HG02588 (cell line): ENCODE measurements around the gene CNNM4.
A peak's percentile ranks its signal among the peaks of the same experiment; 100 is the strongest.

Experiments
- ATAC-seq: cut with Tn5 transposase; IDR thresholded peaks from one replicate; pipeline ENCODE4 v1.9.1; 2021; ENCODE audit warnings: mild to moderate bottlenecking, moderate library complexity; ENCODE audit not compliant: unreplicated experiment

Gene CNNM4

DNA sequence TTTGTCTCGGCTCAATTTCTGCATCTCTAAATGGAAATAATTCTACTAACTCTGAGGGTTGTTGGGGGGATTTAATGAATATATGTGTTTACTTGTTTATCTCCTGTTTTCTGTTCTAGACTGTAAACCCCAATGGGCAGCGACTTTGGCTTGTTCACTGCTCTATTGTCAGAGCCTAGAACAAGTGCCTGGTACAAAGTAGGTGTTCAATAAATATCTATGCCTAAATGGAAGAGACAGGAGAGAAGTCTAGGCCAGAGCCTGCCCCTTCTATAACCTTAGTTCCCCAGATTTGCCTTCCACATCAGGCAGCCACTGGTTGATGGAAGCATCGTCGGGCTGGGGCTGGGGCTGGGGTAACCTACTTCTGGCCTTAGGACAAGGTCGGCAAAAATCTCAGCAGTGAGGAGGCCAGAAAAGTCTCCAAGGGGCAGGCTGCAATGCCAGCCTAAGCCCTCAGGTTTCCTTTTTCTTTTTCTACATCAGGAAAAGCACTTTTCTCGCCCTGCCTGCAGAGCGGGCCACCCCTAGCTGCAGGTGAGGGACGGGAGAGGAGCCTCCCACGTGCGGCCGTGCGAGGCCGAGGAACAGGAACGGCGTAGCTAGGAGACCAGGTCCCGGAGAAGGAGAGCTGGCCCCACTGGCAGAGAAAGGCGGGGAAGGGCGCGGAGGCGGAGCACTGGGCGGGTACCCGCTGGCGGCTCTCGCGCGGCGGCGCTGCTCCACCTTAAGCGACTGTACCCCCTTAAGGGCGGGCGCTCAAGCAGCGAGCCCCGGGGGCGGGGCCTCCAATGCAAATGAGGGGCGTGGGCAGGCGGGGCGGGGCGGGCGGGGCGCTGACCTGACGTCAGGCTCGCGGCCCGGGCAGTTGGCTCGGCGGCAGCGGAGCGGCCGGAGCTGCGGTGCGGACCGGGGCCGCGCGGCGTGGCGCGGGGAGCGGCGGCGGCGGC lies at the start of gene CNNM4:
CNNM4 (plus strand) TSS at position 867 of the 950 bp plus-strand sequence. CDS start 98 bp downstream, outside the sequence.
- peak; percentile 82 for ATAC-seq

DNA sequence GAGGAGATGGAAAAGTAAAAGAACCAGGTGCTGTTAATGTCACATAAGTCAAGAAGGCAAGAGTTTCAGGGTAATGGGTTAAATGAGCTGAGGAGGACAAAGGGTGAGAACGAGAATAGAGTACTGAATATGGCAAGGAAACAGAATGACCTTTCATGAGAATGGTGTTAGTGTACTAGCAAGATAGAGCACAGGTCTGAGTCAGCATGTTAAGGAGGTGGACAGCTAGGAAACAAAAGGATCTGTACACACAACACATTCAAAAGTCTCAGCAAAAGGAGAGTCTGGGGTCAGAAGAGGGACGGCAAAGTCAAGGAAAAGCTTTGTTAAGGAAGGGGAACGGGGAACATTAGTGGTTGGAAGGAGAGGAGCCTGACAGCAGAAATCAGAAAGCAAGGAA lies 49.7 kb upstream of the CNNM4 start:
- ATAC-seq = no peak

DNA sequence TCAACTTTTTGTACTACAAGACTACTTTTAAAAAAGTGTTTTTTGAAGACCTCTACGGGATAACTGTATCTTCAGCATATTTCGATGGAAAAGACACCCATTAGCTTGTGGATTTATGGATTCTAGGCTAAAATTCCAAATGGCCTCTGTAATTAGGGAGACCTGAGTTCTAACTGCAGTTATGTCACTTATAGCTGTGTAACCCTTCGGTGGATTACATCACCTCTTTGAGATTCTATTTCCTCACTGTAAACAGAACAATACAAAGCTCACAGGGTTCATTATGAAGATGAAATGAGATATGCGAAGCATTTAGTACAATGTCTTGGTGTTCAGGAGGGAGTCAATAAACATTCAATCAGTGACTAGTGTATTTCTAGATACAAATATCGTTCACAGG lies 45.0 kb upstream of the CNNM4 start:
- no peak for ATAC-seq

DNA sequence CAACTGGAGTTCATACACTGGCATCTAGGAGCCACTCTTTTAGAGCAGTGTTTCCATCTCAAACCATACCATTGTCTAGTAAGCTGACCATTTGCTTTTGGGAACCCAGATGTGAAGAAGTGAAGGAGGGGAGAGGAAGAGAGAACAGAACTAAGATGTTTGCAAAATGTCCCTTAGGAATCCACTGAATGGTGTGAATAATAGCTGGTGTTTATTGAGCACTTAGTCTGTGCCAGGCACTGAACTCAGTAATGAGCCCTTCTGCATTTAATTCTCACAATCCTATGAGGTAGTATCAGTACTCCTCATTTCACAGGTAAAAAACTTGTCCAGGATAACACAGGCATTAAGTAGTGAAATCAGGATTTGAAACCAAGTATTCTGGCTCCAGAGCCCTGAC lies 44.3 kb upstream of the CNNM4 start:
- ATAC-seq = no peak

DNA sequence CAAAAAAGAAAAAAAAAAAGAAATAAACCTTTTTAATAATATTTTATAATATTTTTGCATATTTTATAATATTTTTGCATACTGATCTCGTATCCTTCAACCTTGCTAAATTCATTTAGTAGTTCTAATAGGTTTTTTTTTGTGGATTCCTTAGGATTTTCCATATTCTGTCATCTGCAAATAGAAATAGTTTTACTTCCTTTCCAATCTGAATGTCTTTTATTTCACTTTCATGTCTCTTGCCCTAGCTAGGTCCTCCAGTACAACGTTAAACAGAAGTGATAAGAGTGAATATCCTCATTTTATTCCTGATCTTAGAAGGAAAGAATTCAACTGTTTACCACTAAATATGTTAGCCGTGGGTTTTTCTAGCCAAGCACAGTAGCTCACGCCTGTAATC lies 34.6 kb upstream of the CNNM4 start:
- no peak for ATAC-seq

DNA sequence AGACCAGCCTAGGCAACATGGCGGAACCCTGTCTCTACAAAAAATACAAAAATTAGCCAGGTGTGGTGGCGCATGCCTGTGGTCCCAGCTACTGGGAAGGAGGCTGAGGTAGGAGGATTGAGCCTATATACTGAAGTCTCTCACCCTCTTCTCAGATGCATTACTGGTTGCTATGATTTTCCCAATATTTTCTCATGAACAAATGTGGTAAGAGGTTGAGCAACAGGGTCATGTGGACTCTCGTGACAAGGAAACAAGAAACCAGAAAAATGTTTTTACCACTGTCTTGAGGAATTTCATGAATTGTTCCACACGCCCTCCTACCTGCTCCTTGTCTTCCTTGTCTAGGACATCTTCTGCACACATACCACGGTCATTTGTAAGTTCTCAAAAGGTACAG lies 33.3 kb upstream of the CNNM4 start:
- no peak for ATAC-seq

DNA sequence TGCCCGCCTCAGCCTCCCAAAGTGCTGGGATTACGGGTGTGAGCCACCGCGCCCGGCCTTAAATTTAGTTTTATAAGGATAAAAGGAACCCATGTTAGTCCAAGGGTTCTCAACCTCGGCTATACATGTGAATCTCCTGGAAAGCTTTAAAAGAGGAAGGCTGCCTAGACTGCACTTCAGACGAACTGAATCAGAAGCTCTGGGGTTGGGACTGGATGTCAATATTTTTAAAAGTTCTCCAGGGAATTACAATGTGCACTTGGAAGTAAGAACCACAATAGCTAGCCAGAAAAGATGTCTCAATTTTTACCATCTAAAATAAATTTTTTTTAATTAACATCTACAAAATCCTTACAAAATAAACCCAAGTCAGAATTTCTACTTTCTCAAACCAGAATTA lies 31.0 kb upstream of the CNNM4 start:
- no peak for ATAC-seq

DNA sequence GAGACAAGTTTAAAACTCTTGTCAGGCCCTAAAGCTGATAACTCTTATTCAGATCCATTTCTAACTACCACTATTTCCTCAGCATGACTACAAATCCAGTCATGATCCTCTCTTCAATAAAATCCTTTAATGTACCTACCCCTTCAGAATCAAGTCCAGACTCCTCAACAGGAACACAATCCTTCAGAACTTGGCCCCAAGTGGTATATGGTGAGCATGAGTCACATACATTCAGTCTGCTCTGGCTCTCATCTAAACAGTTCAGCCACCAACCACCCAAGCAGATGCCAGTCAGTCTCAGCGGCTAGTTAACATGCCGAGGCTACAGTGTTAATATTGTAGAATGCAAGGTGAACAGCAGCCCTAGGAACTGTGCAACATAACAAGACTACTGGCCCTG lies 30.5 kb upstream of the CNNM4 start:
- ATAC-seq = no peak

DNA sequence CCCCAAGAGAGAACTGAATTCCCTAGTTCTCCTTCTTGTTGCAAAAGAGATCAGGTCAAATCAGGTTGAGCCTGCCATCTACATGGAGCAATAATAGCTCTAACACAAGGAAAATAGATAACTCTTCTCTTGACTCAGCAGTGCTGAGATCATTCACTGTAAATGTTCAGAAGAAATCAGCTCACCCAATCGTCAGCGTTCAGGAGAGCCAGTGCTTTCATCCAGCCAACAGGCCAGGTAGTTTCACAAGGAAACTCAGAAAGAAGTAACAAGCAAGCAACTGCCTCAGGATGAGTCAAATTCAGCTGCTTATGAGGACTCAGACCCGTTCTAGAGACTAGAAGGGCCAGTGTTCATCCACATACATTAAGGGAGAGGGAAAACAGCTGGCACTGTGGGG lies 26.8 kb upstream of the CNNM4 start:
- ATAC-seq = no peak

DNA sequence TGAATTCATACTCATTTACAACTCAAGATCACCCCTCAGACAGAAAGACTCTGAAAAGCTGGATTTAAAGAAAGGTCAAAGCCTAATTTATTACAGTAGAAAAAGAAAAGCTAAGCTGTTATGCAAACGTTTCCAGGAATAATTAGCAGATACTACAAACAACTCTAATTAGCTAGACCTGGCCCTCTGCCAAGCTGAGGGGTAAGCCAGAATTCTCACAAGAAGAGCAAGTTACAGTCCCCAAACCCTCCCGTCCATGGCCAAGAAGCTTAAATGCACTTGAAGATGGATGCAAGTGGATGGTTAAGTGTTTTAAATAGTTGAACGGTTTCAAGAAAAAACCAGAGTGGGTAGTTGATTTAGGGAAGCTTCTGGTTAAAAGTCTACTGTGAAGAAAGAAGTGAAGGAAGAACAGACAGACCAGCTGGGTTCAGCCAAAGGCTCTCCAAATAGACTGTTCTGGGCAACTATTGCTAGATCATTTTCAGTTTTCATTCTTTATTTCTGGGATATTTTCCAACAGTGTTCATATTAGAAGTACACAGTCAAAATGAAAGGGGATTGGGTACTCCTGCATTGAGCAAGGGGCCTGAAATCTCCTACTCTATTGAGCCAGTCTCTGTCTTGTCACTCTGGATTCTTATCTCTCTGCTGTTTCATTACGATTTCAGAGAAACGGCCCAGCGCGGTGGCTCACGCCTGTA lies 25.7 kb upstream of the CNNM4 start:
- no peak for ATAC-seq

DNA sequence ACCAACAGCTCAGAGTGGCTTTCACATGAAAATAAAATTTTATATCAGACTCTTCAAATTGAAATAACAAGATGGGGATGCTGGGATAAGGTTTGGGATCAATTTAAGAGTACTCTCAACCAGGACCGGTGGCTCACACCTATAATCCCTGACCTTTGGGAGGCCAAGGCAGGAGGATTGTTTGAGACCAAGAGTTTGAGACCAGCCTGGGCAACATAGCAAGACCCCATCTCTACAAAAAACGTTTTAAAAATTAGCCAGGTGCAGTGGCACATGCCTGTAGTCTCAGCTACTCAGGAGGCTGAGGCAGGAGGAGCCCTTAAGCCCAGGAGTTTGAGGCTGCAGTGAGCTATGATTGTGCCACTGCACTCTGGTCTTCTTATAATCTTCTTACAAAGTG lies 23.5 kb upstream of the CNNM4 start:
- no peak for ATAC-seq

DNA sequence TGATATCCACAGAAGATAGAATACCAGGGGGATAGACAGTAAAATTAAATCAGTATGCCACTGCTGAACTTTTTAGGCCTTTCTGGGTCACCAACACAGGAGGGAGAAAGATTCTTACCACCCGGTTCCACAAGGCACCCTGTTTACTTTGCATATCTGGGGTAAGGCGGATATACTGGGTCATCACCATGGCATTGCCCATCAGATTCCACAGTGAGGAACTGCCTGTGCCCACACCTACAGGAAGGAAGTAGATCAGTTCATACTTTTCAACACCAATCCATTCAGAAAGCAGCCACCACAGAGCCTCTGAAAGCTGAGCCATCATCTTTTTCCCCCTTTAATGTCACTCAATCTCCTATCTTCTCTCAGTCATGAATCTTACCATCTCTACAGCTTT lies 22.9 kb upstream of the CNNM4 start:
- ATAC-seq = no peak

DNA sequence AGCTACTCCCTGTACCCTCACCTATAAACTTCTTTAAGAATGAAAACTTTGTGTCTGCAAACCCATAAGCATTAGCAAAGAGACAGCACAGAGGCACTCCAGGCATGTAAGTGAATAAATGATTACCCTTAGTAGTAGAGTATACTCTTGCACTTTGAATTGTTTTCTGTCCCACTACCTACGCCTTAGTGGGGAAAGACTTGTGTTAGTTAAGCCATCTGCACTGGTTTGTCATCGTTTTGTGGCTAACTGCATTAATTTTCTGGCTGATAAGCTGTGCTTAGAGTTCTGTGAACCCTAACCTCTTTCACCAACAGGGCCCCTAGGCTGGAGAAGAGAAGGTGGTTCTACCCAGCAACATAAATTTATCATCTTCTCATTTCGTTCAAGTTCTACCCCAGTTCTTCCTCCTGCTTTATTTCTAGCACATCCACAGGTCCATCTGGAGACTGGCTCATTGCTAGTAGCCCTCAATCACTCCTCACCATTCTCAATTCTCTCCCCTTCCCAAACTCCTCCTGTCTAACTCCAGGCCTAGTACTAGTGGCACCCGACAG lies 21.5 kb upstream of the CNNM4 start:
- ATAC-seq = no peak

DNA sequence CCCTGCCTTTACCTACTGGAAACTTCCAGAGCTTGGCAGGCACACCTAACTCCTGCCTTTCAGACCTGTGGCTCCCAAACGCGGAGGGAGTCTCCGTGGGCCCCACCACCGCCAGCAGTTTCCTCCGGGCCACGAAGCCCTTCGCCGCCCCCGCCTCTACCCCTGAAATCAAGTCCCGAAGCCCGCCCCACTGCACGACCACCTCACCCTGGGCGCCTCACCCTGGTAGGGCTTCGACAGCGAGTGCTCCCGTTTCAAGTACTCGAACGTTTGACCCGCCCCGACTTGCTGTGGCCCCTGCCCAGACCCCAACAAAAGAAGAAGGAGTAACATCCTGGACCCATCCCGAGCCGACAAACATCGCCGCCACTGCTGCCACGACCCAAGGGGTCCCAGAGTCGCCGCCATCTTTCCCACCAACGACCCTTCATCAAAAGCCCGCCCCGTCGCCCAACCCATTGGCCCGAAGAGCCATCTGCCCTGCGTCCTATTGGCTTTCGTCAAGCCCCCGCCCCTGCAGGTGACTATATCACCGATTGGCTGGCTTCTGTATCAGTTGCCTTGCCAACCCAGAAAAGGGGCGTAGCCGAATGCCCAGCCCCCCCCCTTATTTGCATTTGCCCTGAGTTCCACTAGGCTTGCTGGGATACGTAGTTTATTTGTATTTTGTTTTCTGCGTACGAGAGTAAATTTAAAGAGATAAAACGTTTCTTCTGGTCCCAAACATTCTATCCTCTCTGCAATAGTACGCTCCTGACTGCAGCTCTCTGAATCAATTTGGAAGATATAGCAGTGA lies 20.9 kb upstream of the CNNM4 start, which contains the start of gene LMAN2L:
LMAN2L (minus strand) TSS at position 432 of the 796 bp plus-strand sequence; CDS start at position 408, 24 bp downstream.
- ATAC-seq = peak; percentile 99

DNA sequence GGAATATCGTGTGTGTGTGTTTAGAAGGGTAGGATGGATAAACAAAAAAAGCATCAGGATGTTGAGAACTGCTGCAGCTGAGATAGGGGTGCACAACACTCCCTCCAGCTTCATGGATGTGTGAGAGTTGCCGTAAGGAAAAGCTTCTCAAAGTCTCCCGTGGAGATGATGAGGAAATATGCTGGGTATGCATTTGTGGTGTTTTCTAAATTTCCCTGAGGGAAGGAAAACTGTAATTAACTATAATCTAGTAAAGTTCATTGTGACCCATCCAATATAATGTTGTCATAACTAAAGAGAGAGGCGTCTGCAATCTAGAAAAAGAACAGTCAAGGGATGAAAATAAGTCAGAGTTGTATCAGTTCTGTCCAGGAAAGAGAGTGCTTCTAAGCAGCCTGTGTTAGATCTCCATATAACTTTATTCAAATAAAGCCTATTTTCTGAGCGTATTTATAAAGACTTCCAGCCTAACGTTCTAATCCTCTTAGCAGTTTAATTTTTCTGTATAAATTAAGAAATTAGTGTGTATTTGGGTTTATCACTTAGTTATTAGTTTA lies 13.6 kb upstream of the CNNM4 start:
- ATAC-seq = no peak

DNA sequence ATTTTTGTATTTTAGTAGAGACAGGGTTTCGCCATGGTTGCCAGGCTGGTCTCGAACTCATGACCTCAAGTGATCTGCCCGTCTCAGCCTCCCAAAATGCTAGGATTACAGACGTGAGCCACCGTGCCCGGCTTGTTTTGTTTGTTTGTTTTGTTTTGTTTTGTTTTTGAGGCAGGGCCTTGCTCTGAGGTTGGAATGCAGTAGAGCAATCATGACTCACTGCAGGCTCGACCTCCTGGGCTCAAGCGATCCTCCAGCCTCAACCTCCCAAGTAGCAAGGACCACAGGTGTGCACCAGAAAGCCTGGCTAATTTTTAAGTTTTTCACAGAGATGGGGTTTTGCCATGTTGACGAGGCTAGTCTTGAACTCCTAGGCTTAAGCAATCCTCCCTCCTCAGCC lies 8.9 kb upstream of the CNNM4 start:
- ATAC-seq = no peak

DNA sequence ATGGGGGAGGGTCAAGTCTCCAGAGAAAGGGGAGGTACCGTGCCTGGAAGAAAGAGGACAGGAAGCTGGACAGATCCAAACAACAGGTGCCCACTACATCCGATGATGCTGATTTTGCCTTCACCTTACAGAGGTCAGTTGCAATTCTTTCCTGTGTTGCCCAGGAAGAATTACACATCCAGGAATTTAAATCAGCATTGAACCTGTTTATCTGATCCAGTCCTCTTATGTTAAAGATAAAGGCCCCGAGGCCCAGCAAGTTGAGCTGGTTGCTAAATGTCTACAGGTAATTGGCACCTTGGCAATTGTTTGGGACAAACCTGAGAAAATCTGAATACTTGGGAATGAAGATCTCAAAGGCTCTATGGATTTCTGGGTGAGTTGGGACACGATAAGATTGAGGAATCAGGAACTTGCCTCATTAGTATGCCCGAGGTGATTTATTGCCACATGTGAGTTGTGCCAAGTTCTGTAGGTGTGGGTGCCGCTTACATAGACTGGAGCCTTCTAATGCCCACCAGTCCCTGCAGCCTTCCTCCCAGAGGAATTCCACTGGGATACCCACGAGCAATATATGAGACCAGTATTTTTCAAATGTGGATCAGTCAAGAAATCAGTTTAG lies 6.9 kb upstream of the CNNM4 start:
- no peak for ATAC-seq

DNA sequence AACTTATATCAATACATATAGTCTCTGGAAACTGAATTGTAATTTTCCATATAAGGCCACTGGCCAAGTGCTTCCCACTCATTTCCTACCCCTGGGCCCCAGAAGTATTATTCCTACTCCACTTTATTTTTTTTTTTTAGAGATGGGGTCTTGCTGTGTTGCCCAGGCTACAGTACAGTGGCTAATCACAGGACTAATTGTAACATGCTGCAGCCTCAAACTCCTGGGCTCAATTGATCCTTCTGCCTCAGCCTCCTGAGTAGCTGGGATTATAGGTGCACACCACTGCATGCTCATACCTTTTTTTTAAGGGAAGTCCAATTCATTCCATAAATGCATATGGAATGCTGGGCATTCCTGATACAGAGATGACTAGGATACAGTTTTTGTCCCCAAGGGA lies 6.4 kb upstream of the CNNM4 start:
- no peak for ATAC-seq

DNA sequence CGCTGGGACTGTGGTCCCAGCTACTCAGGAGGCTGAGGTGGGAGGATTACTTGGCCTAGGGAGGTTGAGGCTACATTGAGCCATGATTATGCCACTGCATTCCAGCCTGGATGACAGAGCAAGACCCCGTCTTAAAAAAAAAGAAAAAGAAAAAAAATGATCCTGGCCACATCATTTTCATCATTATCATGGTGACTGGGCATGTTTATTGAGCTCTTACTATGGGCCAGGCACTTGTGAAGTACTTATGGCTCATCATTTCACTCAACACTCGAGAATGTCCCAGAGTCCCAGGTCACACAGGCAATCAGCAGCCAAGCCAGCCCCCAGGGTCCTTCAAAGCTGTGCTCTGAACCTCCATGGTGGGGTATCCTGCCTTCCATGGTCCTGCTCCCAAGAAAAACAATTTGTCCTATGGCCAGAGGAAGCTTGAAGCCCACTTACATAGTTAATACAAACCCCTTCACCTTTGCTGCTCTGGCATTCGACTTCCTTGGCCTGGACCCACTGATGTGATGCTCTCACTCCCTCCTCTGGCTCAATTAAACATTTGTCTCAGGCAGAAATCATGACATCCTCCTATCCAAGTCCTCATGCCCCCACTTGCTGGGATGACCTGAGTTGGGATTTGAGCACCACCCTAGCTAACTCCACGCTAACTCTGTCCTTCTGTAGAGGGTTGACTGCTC lies 3.8 kb upstream of the CNNM4 start:
- ATAC-seq = no peak

DNA sequence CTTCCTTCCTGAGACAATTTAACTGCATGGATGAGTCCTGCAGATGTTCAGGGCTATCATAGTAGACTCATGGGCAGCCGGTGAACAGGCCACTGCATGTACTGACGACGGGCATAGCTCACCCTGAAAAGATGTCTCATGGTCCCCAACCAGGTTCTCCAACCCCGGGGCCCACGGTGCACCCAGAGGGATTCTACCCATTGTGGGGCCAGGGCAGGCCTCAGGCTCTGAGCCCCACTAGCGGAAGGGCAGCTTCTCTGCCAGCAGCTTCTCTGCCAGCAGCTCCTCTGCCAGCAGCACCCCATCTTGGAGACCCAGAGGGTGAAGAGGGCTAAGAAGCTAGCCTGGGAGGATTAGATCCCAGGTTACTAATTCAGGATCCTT lies 3.2 kb upstream of the CNNM4 start:
- ATAC-seq = no peak
